ENCODE data around the gene TREM1. TPM values are rescaled to one million over a fixed set of nuclear protein-coding genes. Genes with fewer than 3 reads are reported as not detected.

Gene TREM1
- total and polyA plus RNA-seq, 7 donors, result 0.21 to 4.0 (median 0.57) TPM

DNA sequence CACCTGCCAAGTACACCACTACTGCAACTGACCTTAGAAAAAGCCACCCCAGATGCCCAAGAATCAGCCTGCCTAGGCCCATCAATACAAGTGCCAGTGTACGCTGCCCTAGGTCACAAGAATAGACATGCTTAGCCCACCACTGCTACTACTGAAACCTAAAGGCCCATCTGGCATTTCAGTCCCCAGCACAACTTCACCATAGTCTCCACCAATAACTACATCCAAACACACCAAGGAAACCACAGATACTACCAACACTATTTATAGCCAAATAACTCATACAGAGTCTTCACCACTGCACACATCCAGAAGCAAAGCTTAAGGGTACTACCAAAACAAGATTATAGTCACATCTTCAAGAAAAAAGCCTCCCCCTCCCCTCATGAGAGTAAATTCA, 30.1 kb downstream of the TREM1 start:
- Histone ChIP-seq H3K9me3 (peaks cover 6% of the 10 kb centered on the region), H3K36me3 (ENCODE audit: insufficient read depth in 1 of 2, low read depth in 1 of 2) (no peaks in the 10 kb centered on the region), H3K4me3 (no peak overlapping the region), H3K27me3 (ENCODE audit: insufficient read depth in 3 of 3, low read length in 2 of 3) (peaks cover 0 to 3% (median 0%) of the 10 kb centered on the region in 3 donors), H3K4me1 (no peaks in the 10 kb centered on the region), H3K27ac (no peak overlapping the region)
- TF ChIP-seq, protein P1, sequence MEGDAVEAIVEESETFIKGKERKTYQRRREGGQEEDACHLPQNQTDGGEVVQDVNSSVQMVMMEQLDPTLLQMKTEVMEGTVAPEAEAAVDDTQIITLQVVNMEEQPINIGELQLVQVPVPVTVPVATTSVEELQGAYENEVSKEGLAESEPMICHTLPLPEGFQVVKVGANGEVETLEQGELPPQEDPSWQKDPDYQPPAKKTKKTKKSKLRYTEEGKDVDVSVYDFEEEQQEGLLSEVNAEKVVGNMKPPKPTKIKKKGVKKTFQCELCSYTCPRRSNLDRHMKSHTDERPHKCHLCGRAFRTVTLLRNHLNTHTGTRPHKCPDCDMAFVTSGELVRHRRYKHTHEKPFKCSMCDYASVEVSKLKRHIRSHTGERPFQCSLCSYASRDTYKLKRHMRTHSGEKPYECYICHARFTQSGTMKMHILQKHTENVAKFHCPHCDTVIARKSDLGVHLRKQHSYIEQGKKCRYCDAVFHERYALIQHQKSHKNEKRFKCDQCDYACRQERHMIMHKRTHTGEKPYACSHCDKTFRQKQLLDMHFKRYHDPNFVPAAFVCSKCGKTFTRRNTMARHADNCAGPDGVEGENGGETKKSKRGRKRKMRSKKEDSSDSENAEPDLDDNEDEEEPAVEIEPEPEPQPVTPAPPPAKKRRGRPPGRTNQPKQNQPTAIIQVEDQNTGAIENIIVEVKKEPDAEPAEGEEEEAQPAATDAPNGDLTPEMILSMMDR (IDR thresholded peaks at IDR 0.05), result no peak
- WGBS, 3 donors, result 100% methylated on average over 1 of the region's 1 CpG
- DNase-seq, result no peak
- intact Hi-C loops (cut with DNase I), result no loop called here
- ATAC-seq, result no peak

DNA sequence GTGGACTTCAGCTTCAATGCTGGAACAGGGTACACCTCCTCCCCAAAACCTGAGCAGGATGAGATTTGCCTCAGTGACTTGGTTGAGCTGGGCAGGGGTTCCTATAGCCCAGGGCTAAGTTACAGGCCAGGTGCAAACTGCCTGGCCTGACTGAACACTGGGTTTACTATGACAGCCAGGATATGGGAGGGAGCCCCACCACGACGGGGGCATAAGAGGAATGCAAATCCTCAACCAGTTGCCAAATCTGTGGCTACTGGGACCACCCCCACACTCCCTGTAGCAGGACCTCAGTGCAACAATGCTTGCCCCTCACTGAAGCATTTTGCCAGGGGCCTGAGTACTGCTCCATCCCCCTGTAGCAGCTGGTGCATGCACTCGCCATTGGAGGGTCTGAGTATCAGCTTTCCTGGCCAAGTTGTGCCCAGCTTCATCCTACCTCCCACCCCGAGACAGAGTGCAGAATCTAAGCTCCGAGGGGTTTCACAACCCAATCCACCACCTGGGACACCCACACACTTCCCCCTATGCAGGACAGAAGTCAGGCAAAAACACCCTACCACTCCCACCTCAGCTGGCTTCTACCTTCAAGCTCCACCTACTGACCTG, 30.7 kb downstream of the TREM1 start:
- intact Hi-C loops (cut with DNase I), result no loop called here
- 67 to 77% (median 73%) methylated on average over 5 of the region's 5 CpGs for WGBS, 3 donors
- DNase-seq (no peak), ATAC-seq (no peak)
- Histone ChIP-seq H3K9me3 (no peaks in the 10 kb centered on the region), H3K36me3 (ENCODE audit: insufficient read depth in 1 of 2, low read depth in 1 of 2) (no peaks in the 10 kb centered on the region), H3K27me3 (ENCODE audit: insufficient read depth in 3 of 3, low read length in 2 of 3) (peaks cover 0 to 3% (median 0%) of the 10 kb centered on the region in 3 donors), H3K4me1 (no peaks in the 10 kb centered on the region), H3K27ac (no peak overlapping the region), H3K4me3 (no peak overlapping the region)
- TF ChIP-seq, protein P1 (IDR thresholded peaks at IDR 0.05), result no peak

DNA sequence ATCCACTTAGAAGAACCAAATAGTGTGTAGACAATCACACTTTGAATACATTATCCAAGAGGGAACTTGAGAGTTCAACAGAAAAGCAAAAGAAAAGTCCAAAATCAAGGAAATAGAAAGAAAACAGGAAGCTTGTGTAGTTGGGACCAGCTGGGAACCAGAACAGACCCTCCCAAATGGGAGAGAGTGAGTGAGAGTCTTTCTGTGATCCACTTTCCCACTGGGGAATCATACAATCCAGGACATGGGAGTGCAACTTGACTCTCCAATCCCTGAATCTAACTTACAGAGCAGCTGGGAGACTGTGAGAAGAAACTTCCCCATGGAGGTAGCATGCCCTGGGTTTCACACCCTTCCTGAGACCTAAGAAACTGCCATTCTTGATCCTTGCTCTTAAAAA, 31.4 kb downstream of the TREM1 start:
- Histone ChIP-seq H3K4me1 (no peaks in the 10 kb centered on the region), H3K27me3 (ENCODE audit: insufficient read depth in 3 of 3, low read length in 2 of 3) (no peaks in the 10 kb centered on the region), H3K9me3 (no peaks in the 10 kb centered on the region), H3K4me3 (no peak overlapping the region), H3K27ac (no peak overlapping the region), H3K36me3 (ENCODE audit: insufficient read depth in 1 of 2, low read depth in 1 of 2) (no peaks in the 10 kb centered on the region)
- no peak for ATAC-seq
- DNase-seq, result no peak
- TF ChIP-seq, protein P1 (IDR thresholded peaks at IDR 0.05), result no peak
- intact Hi-C loops (cut with DNase I), result no loop called here

DNA sequence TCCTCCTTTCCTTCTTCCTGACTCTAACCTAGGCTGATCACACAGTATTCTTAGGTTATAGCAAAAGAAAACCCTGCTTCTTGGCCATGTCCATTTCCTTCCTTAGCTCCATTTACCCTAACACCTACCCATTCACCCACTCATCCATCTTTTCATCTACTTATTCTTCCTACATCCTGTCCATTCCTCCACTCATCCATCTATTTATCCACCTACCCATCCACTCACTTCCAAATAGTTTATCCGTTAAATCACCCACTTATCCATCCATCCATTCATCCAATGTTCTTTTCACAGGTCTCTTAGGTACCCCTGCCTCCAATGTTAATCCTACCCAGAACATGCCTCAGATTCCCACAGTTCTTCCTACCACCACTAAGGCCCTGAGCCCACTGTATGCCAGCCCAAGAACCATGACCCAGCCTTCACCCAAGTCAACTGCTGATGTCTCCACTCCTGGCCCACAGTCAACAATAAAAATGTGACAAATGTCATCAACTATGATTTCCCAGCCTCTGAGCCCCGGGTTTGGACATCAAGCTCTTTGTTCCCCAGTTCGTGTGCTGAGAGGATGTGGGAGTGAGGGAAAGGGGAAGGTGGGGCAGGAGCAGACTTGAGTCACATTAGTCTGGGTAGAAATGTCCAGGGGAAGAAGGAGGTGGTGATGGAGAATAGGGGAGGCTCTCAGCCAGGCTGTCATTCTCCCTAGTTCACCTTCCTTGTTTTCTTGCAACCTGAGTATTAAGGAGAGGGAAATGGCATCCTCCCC, 33.9 kb downstream of the TREM1 start:
- H3K9me3 ChIP-seq, result no peaks in the 10 kb centered on the region
- H3K4me1 ChIP-seq, result no peaks in the 10 kb centered on the region
- intact Hi-C loops (cut with DNase I), result no loop called here
- no peak overlapping the region for H3K4me3 ChIP-seq
- H3K27ac ChIP-seq, result no peak overlapping the region
- H3K36me3 ChIP-seq (ENCODE audit: insufficient read depth in 1 of 2, low read depth in 1 of 2), result no peaks in the 10 kb centered on the region
- ATAC-seq (no peak), DNase-seq (no peak)
- no peaks in the 10 kb centered on the region for H3K27me3 ChIP-seq (ENCODE audit: insufficient read depth in 3 of 3, low read length in 2 of 3)
- 71 to 77% (median 76%) methylated on average over 3 of the region's 3 CpGs for WGBS, 3 donors
- TF ChIP-seq, protein P1 (IDR thresholded peaks at IDR 0.05), result no peak
